Activated effector memory CD4-positive, alpha-beta T cell treated with anti-CD3 and anti-CD28 coated beads, Interleukin-2, amount 50 U/mL, for 16 hours (primary cell): Measurements from ENCODE around the gene SIK3.

ENCODE experiments used
- DNase-seq: peaks from one replicate; pipeline ENCODE4 v3.0.0-alpha.2; 2020

SIK3 gene

GRCh38 chr11:116833816-116834534 lies 264.3 kb downstream of the SIK3 start:
- peak; percentile 54 for DNase-seq

DNA sequence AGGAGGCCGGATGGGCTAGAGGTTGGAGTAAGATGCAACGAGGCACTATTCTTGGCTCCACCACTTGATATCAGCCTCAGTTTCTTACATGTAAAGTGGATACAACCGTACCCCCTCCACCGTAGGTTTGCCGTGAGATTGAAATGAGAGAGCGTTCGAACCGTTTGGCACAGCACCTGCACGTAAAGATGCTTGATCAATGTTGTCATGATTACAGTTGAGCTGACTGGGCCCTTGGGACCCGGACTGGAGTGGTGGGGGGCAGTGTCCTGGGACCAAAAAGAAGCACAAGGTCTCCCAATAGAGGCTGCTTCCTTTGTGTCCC lies 264.8 kb downstream of the SIK3 start:
- DNase-seq, result no peak

DNA sequence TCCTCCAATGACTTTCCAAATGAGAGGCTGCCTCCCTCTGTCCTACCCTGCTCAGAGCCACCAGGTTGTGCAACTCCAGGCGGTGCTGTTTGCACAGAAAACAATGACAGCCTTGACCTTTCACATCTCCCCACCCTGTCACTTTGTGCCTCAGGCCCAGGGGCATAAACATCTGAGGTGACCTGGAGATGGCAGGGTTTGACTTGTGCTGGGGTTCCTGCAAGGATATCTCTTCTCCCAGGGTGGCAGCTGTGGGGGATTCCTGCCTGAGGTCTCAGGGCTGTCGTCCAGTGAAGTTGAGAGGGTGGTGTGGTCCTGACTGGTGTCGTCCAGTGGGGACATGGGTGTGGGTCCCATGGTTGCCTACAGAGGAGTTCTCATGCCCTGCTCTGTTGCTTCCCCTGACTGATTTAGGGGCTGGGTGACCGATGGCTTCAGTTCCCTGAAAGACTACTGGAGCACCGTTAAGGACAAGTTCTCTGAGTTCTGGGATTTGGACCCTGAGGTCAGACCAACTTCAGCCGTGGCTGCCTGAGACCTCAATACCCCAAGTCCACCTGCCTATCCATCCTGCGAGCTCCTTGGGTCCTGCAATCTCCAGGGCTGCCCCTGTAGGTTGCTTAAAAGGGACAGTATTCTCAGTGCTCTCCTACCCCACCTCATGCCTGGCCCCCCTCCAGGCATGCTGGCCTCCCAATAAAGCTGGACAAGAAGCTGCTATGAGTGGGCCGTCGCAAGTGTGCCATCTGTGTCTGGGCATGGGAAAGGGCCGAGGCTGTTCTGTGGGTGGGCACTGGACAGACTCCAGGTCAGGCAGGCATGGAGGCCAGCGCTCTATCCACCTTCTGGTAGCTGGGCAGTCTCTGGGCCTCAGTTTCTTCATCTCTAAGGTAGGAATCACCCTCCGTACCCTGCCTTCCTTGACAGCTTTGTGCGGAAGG lies 265.6 kb downstream of the SIK3 start:
- DNase-seq, result peak; percentile 52

GRCh38 chr11:116831790-116832349 lies 266.4 kb downstream of the SIK3 start:
- no peak for DNase-seq

- DNase-seq, result no peak
These were observed 267.9 kb downstream of the SIK3 start for GRCh38 chr11:116830184-116830912.

- DNase-seq, result no peak
These were observed 268.6 kb downstream of the SIK3 start, which contains the start of gene APOC3 for GRCh38 chr11:116829525-116830183. Gene APOC3, plus strand, starts transcription at chr11:116829907. Its CDS starts 676 bp downstream, at chr11:116830583.

DNA sequence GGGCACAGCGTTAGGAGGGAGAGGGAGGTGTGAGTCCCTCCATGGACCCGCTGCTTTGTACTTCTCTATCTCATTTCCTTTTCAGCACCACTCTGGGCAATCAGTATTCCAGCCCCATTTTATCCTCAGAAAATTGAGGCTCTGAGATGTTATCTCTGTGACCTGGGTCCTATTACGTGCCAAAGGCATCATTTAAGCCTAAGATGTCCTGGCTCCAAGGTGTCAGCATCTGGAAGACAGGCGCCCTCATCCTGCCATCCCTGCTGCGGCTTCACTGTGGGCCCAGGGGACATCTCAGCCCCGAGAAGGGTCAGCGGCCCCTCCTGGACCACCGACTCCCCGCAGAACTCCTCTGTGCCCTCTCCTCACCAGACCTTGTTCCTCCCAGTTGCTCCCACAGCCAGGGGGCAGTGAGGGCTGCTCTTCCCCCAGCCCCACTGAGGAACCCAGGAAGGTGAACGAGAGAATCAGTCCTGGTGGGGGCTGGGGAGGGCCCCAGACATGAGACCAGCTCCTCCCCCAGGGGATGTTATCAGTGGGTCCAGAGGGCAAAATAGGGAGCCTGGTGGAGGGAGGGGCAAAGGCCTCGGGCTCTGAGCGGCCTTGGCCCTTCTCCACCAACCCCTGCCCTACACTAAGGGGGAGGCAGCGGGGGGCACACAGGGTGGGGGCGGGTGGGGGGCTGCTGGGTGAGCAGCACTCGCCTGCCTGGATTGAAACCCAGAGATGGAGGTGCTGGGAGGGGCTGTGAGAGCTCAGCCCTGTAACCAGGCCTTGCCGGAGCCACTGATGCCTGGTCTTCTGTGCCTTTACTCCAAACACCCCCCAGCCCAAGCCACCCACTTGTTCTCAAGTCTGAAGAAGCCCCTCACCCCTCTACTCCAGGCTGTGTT lies 269.4 kb downstream of the SIK3 start:
- DNase-seq, result peak; percentile 37

DNA sequence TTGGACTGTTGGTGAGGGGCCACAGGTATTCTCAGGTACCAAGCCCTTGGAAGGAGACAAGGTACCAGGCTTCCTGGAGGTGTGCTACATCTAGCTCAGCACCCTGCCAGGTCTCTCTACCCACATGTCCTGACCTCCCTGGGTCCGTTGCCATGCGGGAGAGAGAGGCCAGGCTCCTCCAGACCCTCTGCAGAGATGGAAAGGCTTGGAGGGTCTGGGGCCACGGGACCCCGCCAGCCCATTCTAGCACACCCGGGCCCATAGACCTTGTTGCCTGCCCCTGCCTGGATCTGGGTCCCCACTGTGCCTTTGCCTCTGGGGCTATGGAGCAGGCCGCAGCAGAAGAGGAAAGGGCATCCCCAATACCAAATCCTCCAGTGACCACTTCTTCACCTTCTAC lies 270.8 kb downstream of the SIK3 start:
- no peak for DNase-seq

GRCh38 chr11:116826751-116827431 lies 271.3 kb downstream of the SIK3 start:
- DNase-seq, result peak; percentile 59

DNA sequence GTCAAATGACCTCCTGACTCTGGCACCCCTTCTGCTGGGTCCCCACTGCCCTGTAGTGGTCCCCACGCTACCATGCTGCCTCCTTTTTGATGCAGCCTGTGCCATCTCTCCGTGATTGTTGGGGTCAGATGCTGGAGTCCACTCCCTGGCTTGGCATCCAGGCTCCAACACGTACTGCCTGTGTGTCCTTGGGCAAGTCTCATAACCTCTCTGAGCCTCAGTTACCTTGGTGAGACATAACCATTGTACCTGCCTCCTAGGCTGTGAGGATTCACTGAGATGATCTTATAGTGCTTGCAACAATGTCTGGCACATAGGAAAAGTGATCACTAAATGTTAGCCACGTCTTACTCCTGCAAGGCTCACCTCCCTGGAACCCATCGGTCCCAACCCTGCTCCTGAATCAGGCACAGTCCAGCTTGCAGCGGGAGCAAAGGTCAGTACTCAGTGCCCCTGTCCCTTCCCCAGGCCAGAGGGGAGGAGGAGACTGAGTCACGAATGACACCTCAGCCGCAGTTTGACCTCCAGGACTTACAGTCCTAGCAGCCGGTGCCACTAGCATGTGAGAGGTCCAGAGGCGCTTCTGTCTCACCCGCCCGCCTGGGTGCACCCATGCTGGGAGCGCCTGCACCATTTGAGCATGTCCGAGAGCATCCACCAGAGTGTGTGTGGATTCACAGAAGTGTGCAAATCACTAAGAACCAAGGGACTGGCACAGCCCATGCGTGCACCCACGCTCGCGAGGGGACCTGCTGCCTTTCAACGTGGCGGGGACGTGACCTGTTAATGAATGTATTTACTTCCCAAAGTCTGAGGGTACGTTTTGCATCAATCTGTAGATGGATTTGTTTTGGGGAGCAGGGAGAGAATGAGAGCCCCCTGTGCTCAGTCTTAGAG lies 272.1 kb downstream of the SIK3 start:
- peak; percentile 50 for DNase-seq

GRCh38 chr11:116825434-116825833 lies 272.8 kb downstream of the SIK3 start:
- peak; percentile 55 for DNase-seq

- no peak for DNase-seq
These were observed 275.0 kb downstream of the SIK3 start, which contains the start of gene APOA4 for GRCh38 chr11:116823031-116823843. Gene APOA4, minus strand, starts transcription at chr11:116823304. Its CDS starts 113 bp downstream, at chr11:116823191.

DNA sequence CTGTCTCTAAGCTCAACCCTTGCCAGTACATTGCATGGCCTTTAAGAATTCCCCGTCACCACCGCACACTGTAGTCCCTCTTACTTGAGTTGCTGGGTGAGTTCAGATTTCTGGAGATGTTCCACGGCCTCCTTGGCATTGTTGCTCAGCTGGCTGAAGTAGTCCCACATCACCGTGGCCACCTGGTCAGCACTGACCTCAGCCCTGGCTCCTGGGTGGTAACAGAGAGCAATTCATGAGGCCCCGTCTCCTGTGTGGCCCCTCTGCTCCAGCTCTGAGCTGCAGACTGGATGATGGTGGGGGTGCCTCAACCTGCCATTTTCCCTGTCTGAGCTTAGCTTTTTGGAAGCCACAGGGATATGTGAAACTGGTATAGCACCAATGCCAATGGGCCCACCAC lies 275.7 kb downstream of the SIK3 start:
- no peak for DNase-seq

- no peak for DNase-seq
These were observed 276.9 kb downstream of the SIK3 start for GRCh38 chr11:116821050-116821918.

DNA sequence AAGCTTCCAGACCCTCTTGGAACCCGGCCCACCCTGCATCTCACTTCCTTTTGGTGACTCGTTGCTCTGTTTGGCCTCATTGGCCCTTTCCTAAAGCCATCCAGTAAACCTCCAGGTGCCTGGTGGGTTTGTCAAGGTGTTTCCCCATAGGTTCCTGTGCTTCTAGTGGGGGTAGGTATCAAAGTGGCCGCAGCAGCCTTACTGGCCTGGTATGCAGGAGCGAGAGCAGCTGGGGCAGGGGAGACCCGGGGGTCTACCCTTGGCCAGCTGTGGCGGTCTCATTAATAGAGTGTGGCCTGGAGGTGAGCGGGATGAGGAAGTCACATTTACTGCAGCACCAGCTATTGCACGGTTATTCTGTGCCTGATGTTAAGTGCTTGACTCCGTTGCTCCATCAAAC lies 279.2 kb downstream of the SIK3 start:
- no peak for DNase-seq

GRCh38 chr11:116814502-116814901 lies 283.7 kb downstream of the SIK3 start:
- DNase-seq, result no peak

DNA sequence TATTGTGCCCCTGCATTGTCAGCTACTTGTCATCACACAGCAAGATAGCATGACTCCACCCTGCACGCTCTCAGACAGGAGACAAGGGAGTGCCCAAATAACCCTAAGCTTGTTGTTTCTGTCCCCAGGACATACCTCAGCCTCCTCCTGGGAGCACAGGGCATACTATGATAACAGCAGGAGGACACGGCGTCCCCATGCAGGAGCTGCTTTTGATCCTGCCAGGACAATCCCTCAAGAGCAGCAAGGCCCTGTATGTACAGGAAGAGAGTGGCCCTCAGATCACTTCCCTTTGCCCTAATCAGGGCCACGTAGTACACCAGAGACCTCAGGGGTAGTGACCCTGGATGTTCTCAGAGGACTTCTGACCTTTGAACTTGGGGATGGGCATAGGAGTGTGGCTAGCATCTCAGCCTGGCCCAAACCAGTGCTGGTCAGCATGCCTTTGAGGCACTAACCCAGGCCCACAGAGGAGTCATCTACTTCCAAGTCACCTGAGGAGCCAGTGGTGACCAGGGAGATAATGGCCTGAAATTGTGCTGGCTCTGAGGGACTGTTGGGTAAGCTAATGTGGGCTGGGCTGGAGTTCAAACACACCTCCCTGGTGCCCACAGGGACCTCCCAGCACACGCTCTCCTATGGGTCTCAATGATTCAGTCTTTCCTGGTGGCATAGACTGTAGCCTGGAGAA lies 284.3 kb downstream of the SIK3 start:
- no peak for DNase-seq
